Neural cell (in vitro differentiated cells): Measurements from ENCODE around the gene ACP7. TPM values are rescaled to one million over a fixed set of nuclear protein-coding genes. Genes with fewer than 3 reads are reported as not detected.
"Not testable (repeated sequence)": the region's sequence is repeated elsewhere in the genome, so short reads cannot be mapped to it uniquely, and the experiment has no call there.

Experiments used
- H2AFZ ChIP-seq: fragments of 200-600, 300-800 bp; sonication (generic), shearing (Covaris generic); 2 replicates; pipeline ENCODE4 v1.6.0; 2014; ENCODE audit warnings: low read depth, mild to moderate bottlenecking, antibody characterized with exemption, low read length, moderate library complexity
- H3F3A ChIP-seq: fragments of 200-600 bp; shearing (Covaris generic); 2 replicates; pipeline ENCODE4 v1.6.1; 2016; ENCODE audit warnings: mild to moderate bottlenecking, moderate library complexity, mixed read lengths, antibody characterized with exemption, low read length; ENCODE audit not compliant: insufficient read depth, poor library complexity, severe bottlenecking
- H3K27ac ChIP-seq: fragments of 200-600, 300-800 bp; sonication (generic), shearing (Covaris generic); 2 replicates; pipeline ENCODE4 v1.5.1; 2014; ENCODE audit warnings: mild to moderate bottlenecking, low read length, moderate library complexity
- H3K27me3 ChIP-seq: fragments of 300-800, 200-600 bp; sonication (generic), shearing (Covaris generic); 2 replicates; pipeline ENCODE4 v1.6.0; 2014; ENCODE audit warnings: mild to moderate bottlenecking, low read depth, low read length, moderate library complexity; ENCODE audit not compliant: insufficient read depth
- H3K36me3 ChIP-seq: fragments of 300-800, 200-600 bp; sonication (generic), shearing (Covaris generic); 2 replicates; pipeline ENCODE4 v1.5.1; 2014; ENCODE audit warnings: mild to moderate bottlenecking, antibody characterized with exemption, low read length, moderate library complexity; ENCODE audit not compliant: insufficient read depth
- H3K4me2 ChIP-seq: fragments of 300-800, 200-600 bp; sonication (generic), shearing (Covaris generic); 2 replicates; pipeline ENCODE4 v1.6.0; 2014; ENCODE audit warnings: mild to moderate bottlenecking, low read length
- H3K4me3 ChIP-seq: fragments of 300-800, 200-600 bp; sonication (generic), shearing (Covaris generic); 2 replicates; pipeline ENCODE4 v1.5.1; 2014; ENCODE audit warnings: mild to moderate bottlenecking, low read length, moderate library complexity
- H3K79me2 ChIP-seq: fragments of 200-600 bp; shearing (Covaris generic); replicated peaks from 2 replicates; pipeline ENCODE4 v1.6.0; 2014; ENCODE audit warnings: mild to moderate bottlenecking, low read length, moderate library complexity; ENCODE audit not compliant: insufficient read depth
- H3K9ac ChIP-seq: fragments of 300-800, 200-600 bp; sonication (generic), shearing (Covaris generic); 2 replicates; pipeline ENCODE4 v1.6.1; 2016; ENCODE audit warnings: mild to moderate bottlenecking, low read length, mixed read lengths
- H3K9me2 ChIP-seq: fragments of 200-600 bp; shearing (Covaris generic); 2 replicates; pipeline ENCODE4 v1.6.1; 2016; ENCODE audit warnings: mild to moderate bottlenecking, low read length, mixed read lengths; ENCODE audit not compliant: insufficient read depth
- H3K9me3 ChIP-seq: fragments of 200-600, 300-800 bp; sonication (generic), shearing (Covaris generic); 2 replicates; pipeline ENCODE4 v1.6.1; 2016; ENCODE audit warnings: mild to moderate bottlenecking, mixed run types, low read length, moderate library complexity, mixed read lengths
- H4K20me1 ChIP-seq: fragments of 200-600 bp; shearing (Covaris generic); 2 replicates; pipeline ENCODE4 v1.6.1; 2016; ENCODE audit warnings: mild to moderate bottlenecking, mixed run types; ENCODE audit not compliant: insufficient read depth
- CTCF ChIP-seq: fragments of 450-650 bp; IDR thresholded peaks from 2 replicates; pipeline ENCODE4 v1.5.1; 2014; ENCODE audit warnings: antibody characterized with exemption, mild to moderate bottlenecking, moderate library complexity; ENCODE audit not compliant: poor library complexity, severe bottlenecking
- EP300 ChIP-seq: fragments of 450-650 bp; conservative IDR thresholded peaks from 2 replicates; pipeline ENCODE4 v1.6.1; 2014; ENCODE audit warnings: antibody characterized with exemption, mild to moderate bottlenecking, moderate library complexity; ENCODE audit not compliant: poor library complexity, severe bottlenecking
- EZH2 ChIP-seq: fragments of 200-600, 300-800 bp; shearing (Covaris generic), sonication (generic); IDR thresholded peaks from 2 replicates; pipeline ENCODE4 v1.6.1; 2014; ENCODE audit warnings: antibody characterized with exemption, low read length, borderline replicate concordance, mild to moderate bottlenecking; ENCODE audit not compliant: insufficient read depth, poor library complexity, severe bottlenecking
- MXI1 ChIP-seq: fragments of 450-650 bp; conservative IDR thresholded peaks from 2 replicates; pipeline ENCODE4 v1.6.1; 2014; ENCODE audit warnings: antibody characterized with exemption, mild to moderate bottlenecking; ENCODE audit not compliant: poor library complexity, severe bottlenecking
- POLR2AphosphoS5 ChIP-seq: IDR thresholded peaks from 2 replicates; pipeline ENCODE4 v1.6.1; 2012
- RAD21 ChIP-seq: fragments of 450-650 bp; conservative IDR thresholded peaks from 2 replicates; pipeline ENCODE4 v1.6.1; 2014; ENCODE audit warnings: antibody characterized with exemption, mild to moderate bottlenecking, moderate library complexity
- REST ChIP-seq: IDR thresholded peaks from 2 replicates; pipeline ENCODE4 v1.6.1; 2012; ENCODE audit warnings: borderline replicate concordance
- SMC3 ChIP-seq: fragments of 450-650 bp; conservative IDR thresholded peaks from 2 replicates; pipeline ENCODE4 v1.6.1; 2014; ENCODE audit warnings: antibody characterized with exemption, mild to moderate bottlenecking, moderate library complexity; ENCODE audit not compliant: poor library complexity
- TAF1 ChIP-seq: IDR thresholded peaks from 2 replicates; pipeline ENCODE4 v1.6.1; 2012; ENCODE audit warnings: low read depth
- polyA plus RNA-seq: library from polyadenylated mRNA; depleted of rRNA; stranded (reverse); fragments of >200 nt; gene quantifications from 2 replicates; pipeline ENCODE4 v1.2.3, GENCODE V29; 2014

ACP7 gene
- polyA plus RNA-seq, 1 donor from 2014 or later: not detected

- no peaks in the 10 kb centered on the region for H3K9me3 ChIP-seq
- H4K20me1 ChIP-seq: no peaks in the 10 kb centered on the region
- H2AFZ ChIP-seq: no peak overlapping the region
- H3K79me2 ChIP-seq: no peaks in the 10 kb centered on the region
- no peaks in the 10 kb centered on the region for H3K9me2 ChIP-seq
- TF ChIP-seq POLR2AphosphoS5 (no peak), MXI1 (no peak), SMC3 (no peak), RAD21 (no peak), CTCF (no peak), EP300 (no peak), TAF1 (no peak), REST (no peak), EZH2 (no peak)
- H3K36me3 ChIP-seq: no peaks in the 10 kb centered on the region
- no peak overlapping the region for H3K4me3 ChIP-seq
- no peak overlapping the region for H3K4me2 ChIP-seq
- no peak overlapping the region for H3K9ac ChIP-seq
- no peak overlapping the region for H3K27ac ChIP-seq
- no peaks in the 10 kb centered on the region for H3F3A ChIP-seq
- peaks cover 38% of the 10 kb centered on the region for H3K27me3 ChIP-seq
Observed at GRCh38 chr19:39086386-39086785, 2.2 kb downstream of the ACP7 start.

DNA sequence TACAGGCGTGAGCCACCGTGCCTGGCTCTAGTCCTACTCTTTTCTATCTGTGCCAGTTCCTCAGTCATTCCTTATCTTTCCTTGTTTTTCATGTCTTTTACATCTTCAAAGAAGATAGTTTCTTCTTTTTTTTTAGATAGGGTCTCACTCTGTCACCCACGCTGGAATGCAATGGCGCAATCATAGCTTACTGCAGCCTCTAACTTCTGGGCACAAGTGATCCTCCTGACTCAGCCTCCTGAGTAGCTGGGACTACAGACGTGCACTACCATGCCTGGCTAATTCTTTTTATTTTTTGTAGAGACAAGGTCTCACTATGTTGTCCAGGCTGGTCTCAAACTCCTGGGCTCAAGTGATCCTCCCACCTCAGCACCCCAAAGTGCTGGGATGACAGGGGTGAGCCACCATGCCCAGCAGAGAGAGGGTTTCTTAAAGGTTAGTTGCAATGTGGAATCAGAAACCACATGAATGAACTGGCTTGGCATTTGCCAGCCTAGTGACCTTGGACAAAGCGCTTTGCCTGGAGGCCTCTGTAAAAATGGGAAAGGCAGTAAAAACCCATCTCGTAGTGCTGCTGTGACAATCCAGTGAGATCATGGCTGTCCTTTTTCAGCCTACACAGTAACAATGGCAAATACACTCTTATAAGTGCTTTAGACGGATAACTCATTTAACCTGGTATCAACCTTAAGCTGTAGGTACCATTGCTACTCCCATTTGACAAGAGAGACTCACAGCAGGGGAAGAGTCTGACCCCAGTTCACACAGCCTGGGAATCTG lies 3.9 kb downstream of the ACP7 start:
- no peaks in the 10 kb centered on the region for H4K20me1 ChIP-seq
- TF ChIP-seq POLR2AphosphoS5 (no peak), CTCF (no peak), REST (no peak), RAD21 (no peak), EP300 (no peak), MXI1 (no peak), EZH2 (no peak), SMC3 (no peak), TAF1 (no peak)
- no peak overlapping the region for H3K9ac ChIP-seq
- H3K4me3 ChIP-seq: no peak overlapping the region
- H3K79me2 ChIP-seq: no peaks in the 10 kb centered on the region
- no peak overlapping the region for H2AFZ ChIP-seq
- H3K27ac ChIP-seq: no peak overlapping the region
- no peaks in the 10 kb centered on the region for H3F3A ChIP-seq
- peaks cover 28% of the 10 kb centered on the region for H3K27me3 ChIP-seq
- H3K4me2 ChIP-seq: no peak overlapping the region
- H3K9me2 ChIP-seq: no peaks in the 10 kb centered on the region
- H3K9me3 ChIP-seq: no peaks in the 10 kb centered on the region
- no peaks in the 10 kb centered on the region for H3K36me3 ChIP-seq

DNA sequence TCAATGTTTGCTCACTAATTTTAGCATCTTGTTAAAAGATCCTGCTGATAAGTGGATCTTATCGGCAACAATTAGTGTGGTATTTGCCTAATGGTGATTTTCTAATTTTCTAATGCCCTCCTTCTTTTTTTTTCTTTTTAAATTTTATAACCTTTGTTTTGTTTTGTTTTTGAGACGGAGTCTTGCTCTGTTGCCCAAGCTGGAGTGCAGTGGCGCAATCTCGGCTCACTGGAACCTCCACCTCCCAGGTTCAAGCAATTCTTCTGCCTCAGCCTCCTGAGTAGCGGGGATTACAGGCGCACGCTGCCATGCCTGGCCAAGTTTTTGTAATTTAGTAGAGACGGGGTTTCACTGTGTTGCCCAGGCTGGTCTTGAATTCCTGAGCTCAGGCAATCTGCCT lies 5.8 kb downstream of the ACP7 start:
- H3K4me3 ChIP-seq, H3K79me2 ChIP-seq, H2AFZ ChIP-seq, H3K9me3 ChIP-seq, H3K9me2 ChIP-seq, H3K27ac ChIP-seq, H3K36me3 ChIP-seq, H4K20me1 ChIP-seq, H3K9ac ChIP-seq, H3F3A ChIP-seq, H3K4me2 ChIP-seq, H3K27me3 ChIP-seq: not testable (repeated sequence)
